GM23338 (cell line): ENCODE measurements around the gene NFIC. TPM values are rescaled to one million over a fixed set of nuclear protein-coding genes. Genes with fewer than 3 reads are reported as not detected.
"Not testable (repeated sequence)": the region's sequence is repeated elsewhere in the genome, so short reads cannot be mapped to it uniquely, and the experiment has no call there.

Experiments used
- ATAC-seq: fragments of 200-7000 bp; cut with Tn5 transposase; 3 replicates; pipeline ENCODE4 v1.9.1; 2020
- DNase-seq: peaks from one replicate; pipeline ENCODE4 v3.0.0-alpha.2; 2015; ENCODE audit warnings: low spot score
- H2AFZ ChIP-seq: fragments of 200-600 bp; sonication (generic); 2 replicates; pipeline ENCODE4 v1.8.0; 2016; ENCODE audit warnings: antibody characterized with exemption, mild to moderate bottlenecking, moderate library complexity
- H3F3A ChIP-seq: fragments of 200-600 bp; sonication (generic); replicated peaks from 2 replicates; pipeline ENCODE4 v1.8.0; 2017; ENCODE audit warnings: antibody characterized with exemption, mixed run types, low read depth
- H3K27ac ChIP-seq: fragments of 200-600 bp; sonication (generic); 2 replicates; pipeline ENCODE4 v1.6.1; 2016; ENCODE audit warnings: low read depth
- H3K27me3 ChIP-seq: fragments of 200-600 bp; sonication (generic); 2 replicates; pipeline ENCODE4 v1.8.0; 2016; ENCODE audit warnings: mild to moderate bottlenecking, mixed run types, moderate library complexity; ENCODE audit not compliant: insufficient read depth
- H3K36me3 ChIP-seq: fragments of 200-600 bp; sonication (generic); 2 replicates; pipeline ENCODE4 v1.8.0; 2016; ENCODE audit warnings: mild to moderate bottlenecking; ENCODE audit not compliant: insufficient read depth
- H3K4me1 ChIP-seq: fragments of 200-600 bp; sonication (generic); 2 replicates; pipeline ENCODE4 v1.8.0; 2016; ENCODE audit warnings: mild to moderate bottlenecking, moderate library complexity; ENCODE audit not compliant: insufficient read depth
- H3K4me2 ChIP-seq: fragments of 200-600 bp; sonication (generic); 2 replicates; pipeline ENCODE4 v1.7.1; 2017; ENCODE audit warnings: mixed run types
- H3K4me3 ChIP-seq: fragments of 200-600 bp; sonication (generic); 2 replicates; pipeline ENCODE4 v1.6.1; 2016; ENCODE audit warnings: mixed run types
- H3K79me2 ChIP-seq: fragments of 200-600 bp; sonication (generic); replicated peaks from 2 replicates; pipeline ENCODE4 v1.8.0; 2017; ENCODE audit warnings: mild to moderate bottlenecking; ENCODE audit not compliant: insufficient read depth
- H3K9me2 ChIP-seq: fragments of 200-600 bp; sonication (generic); 2 replicates; pipeline ENCODE4 v1.8.0; 2017; ENCODE audit not compliant: insufficient read depth
- H4K20me1 ChIP-seq: fragments of 200-600 bp; sonication (generic); replicated peaks from 2 replicates; pipeline ENCODE4 v1.8.0; 2017; ENCODE audit warnings: mild to moderate bottlenecking; ENCODE audit not compliant: insufficient read depth
- H3K27ac Mint-ChIP-seq: 2 replicates; pipeline ENCODE4 v1.8.0; 2020; ENCODE audit warnings: inconsistent platforms, mild to moderate bottlenecking, moderate library complexity, mixed read lengths
- H3K27me3 Mint-ChIP-seq: 3 replicates; pipeline ENCODE4 v1.8.0; 2022; ENCODE audit warnings: low read depth, mild to moderate bottlenecking, moderate library complexity, mixed read lengths, inconsistent platforms; ENCODE audit not compliant: insufficient read depth, poor library complexity
- H3K36me3 Mint-ChIP-seq: 3 replicates; pipeline ENCODE4 v1.8.0; 2021; ENCODE audit warnings: low read depth, mild to moderate bottlenecking, inconsistent platforms, moderate library complexity, mixed read lengths
- H3K4me1 Mint-ChIP-seq: 3 replicates; pipeline ENCODE4 v1.8.0; 2020; ENCODE audit warnings: mild to moderate bottlenecking, inconsistent platforms, mixed read lengths
- H3K4me3 Mint-ChIP-seq: 3 replicates; pipeline ENCODE4 v1.8.0; 2021; ENCODE audit warnings: moderate library complexity, mild to moderate bottlenecking, inconsistent platforms, mixed read lengths
- H3K9me3 Mint-ChIP-seq: 3 replicates; pipeline ENCODE4 v1.8.0; 2020; ENCODE audit warnings: moderate library complexity, mild to moderate bottlenecking, inconsistent platforms, mixed read lengths
- POLR2AphosphoS5 ChIP-seq: IDR thresholded peaks from 2 replicates; pipeline ENCODE4 v1.6.1; 2016; ENCODE audit warnings: antibody characterized with exemption, low read depth
- REST ChIP-seq: IDR thresholded peaks from one replicate; pipeline ENCODE4 v1.6.1; 2018; ENCODE audit warnings: antibody characterized with exemption; ENCODE audit not compliant: unreplicated experiment
- ZNF114 ChIP-seq: fragments of 250-450 bp; sonication (Bioruptor Pico); IDR thresholded peaks from 2 replicates; pipeline ENCODE4 v1.5.0; 2020; ENCODE audit warnings: mild to moderate bottlenecking, moderate library complexity
- ZNF331 ChIP-seq: fragments of 250-450 bp; sonication (Bioruptor Pico); IDR thresholded peaks from 2 replicates; pipeline ENCODE4 v1.5.0; 2020; ENCODE audit warnings: low read depth, mild to moderate bottlenecking, moderate library complexity
- polyA plus RNA-seq: library from polyadenylated mRNA; unstranded; fragments of >200 nt; fragmentation: Nextera tagmentation; extraction: Ambion mirVana; gene quantifications from 2 replicates; pipeline ENCODE4 v1.2.1, GENCODE V29; 2016
- total RNA-seq: library from RNA; depleted of rRNA; stranded (reverse); fragments of >200 nt; shearing (Covaris generic); gene quantifications from 2 replicates; pipeline ENCODE4 v1.2.3, GENCODE V29; 2014
- TF ChIP-seq, protein P1 (sequence below): fragments of 250-450 bp; sonication (Bioruptor Pico); IDR thresholded peaks from 2 replicates; pipeline ENCODE4 v1.5.0; 2020; ENCODE audit warnings: mild to moderate bottlenecking, moderate library complexity

NFIC gene
- total and polyA plus RNA-seq, 2 experiments from 2014 or later: 1.3 to 5.3 TPM

DNA sequence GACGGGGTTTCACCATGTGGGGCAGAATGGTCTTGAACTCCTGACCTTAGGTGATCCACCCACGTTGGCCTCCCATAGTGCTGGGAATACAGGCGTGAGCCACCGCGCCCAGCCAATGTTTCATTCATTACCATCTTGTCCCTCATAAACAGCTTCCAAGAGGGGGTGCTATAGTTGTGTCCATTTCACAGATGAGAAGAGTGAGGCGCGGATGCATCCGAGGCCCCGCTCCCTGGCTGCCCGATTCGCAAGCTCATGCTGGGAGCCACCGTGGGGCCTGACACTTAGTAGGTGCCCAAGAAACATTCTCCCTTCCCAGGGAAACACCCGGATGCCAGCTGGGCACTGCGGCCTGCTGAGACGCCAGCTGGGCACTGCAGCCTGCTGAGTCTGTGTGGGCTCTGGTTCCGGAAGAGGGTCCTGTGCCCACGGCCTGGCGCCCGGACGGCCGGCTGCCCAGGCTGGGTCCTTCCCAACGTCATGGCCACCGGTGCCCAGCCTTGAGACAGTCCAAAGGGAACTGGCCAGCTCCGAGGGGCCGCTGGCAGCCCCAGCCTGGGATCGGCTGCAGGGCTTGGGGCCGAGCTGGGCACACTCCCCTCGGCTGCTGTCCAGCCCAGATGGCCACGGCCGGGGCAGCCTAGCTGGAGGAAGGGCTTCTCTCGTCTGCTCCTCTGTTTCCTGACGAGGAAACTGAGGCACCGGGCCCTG, 54.7 kb downstream of the NFIC start (continued):
- TF ChIP-seq, protein P1, sequence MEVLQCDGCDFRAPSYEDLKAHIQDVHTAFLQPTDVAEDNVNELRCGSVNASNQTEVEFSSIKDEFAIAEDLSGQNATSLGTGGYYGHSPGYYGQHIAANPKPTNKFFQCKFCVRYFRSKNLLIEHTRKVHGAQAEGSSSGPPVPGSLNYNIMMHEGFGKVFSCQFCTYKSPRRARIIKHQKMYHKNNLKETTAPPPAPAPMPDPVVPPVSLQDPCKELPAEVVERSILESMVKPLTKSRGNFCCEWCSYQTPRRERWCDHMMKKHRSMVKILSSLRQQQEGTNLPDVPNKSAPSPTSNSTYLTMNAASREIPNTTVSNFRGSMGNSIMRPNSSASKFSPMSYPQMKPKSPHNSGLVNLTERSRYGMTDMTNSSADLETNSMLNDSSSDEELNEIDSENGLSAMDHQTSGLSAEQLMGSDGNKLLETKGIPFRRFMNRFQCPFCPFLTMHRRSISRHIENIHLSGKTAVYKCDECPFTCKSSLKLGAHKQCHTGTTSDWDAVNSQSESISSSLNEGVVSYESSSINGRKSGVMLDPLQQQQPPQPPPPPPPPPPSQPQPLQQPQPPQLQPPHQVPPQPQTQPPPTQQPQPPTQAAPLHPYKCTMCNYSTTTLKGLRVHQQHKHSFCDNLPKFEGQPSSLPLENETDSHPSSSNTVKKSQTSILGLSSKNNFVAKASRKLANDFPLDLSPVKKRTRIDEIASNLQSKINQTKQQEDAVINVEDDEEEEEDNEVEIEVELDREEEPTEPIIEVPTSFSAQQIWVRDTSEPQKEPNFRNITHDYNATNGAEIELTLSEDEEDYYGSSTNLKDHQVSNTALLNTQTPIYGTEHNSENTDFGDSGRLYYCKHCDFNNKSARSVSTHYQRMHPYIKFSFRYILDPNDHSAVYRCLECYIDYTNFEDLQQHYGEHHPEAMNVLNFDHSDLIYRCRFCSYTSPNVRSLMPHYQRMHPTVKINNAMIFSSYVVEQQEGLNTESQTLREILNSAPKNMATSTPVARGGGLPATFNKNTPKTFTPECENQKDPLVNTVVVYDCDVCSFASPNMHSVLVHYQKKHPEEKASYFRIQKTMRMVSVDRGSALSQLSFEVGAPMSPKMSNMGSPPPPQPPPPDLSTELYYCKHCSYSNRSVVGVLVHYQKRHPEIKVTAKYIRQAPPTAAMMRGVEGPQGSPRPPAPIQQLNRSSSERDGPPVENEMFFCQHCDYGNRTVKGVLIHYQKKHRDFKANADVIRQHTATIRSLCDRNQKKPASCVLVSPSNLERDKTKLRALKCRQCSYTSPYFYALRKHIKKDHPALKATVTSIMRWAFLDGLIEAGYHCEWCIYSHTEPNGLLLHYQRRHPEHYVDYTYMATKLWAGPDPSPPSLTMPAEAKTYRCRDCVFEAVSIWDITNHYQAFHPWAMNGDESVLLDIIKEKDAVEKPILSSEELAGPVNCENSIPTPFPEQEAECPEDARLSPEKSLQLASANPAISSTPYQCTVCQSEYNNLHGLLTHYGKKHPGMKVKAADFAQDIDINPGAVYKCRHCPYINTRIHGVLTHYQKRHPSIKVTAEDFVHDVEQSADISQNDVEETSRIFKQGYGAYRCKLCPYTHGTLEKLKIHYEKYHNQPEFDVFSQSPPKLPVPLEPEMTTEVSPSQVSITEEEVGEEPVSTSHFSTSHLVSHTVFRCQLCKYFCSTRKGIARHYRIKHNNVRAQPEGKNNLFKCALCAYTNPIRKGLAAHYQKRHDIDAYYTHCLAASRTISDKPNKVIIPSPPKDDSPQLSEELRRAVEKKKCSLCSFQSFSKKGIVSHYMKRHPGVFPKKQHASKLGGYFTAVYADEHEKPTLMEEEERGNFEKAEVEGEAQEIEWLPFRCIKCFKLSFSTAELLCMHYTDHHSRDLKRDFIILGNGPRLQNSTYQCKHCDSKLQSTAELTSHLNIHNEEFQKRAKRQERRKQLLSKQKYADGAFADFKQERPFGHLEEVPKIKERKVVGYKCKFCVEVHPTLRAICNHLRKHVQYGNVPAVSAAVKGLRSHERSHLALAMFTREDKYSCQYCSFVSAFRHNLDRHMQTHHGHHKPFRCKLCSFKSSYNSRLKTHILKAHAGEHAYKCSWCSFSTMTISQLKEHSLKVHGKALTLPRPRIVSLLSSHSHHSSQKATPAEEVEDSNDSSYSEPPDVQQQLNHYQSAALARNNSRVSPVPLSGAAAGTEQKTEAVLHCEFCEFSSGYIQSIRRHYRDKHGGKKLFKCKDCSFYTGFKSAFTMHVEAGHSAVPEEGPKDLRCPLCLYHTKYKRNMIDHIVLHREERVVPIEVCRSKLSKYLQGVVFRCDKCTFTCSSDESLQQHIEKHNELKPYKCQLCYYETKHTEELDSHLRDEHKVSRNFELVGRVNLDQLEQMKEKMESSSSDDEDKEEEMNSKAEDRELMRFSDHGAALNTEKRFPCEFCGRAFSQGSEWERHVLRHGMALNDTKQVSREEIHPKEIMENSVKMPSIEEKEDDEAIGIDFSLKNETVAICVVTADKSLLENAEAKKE (CRISPR knock-in tag): no peak

- H3K4me1 ChIP-seq, H4K20me1 ChIP-seq, H3K4me2 ChIP-seq, H3F3A ChIP-seq, H3K4me3 ChIP-seq, H3K27ac Mint-ChIP-seq, H3K4me3 Mint-ChIP-seq, H3K36me3 Mint-ChIP-seq, ATAC-seq, H3K79me2 ChIP-seq, H3K4me1 Mint-ChIP-seq, H2AFZ ChIP-seq, DNase-seq, H3K9me3 Mint-ChIP-seq, H3K27me3 ChIP-seq, H3K36me3 ChIP-seq, H3K9me2 ChIP-seq, H3K27ac ChIP-seq, H3K27me3 Mint-ChIP-seq: not testable (repeated sequence)
Observed at GRCh38 chr19:3421656-3422055, 55.3 kb downstream of the NFIC start.

DNA sequence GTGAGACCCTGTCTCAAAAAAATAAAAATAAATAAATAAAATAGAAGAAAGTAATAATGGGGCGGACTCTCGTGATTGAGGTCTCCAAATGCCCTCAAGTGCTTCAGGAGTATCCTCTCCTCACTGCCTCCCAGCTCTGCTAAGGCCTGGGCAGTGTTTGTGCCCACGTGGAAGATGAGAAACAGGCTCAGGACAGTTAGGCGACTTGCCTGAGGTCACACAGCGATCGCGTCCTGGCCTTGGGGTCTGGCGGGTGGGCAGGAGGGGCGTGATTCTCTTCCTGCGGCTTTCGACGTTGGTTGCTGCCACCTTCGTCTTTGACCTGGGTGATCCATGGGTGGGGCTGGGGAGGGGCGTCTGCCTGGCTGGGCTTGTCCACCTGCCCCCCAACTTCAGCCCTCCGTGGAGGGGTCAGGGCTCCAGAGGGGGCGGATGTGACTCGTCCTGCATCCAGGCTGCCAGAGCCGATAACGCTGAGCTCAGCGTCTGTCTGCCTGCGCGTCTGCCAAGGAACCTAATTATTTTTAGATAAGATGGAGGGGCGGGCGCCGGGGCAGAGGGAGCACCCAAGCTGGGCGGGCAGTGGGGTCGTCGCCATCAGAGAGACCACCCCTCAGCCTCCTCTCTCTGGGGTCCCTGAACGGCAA, 56.9 kb downstream of the NFIC start:
- no peaks in the 10 kb centered on the region for H3K36me3 ChIP-seq
- H3K9me2 ChIP-seq: no peaks in the 10 kb centered on the region
- H3K4me3 ChIP-seq: no peak overlapping the region
- no peaks in the 10 kb centered on the region for H3K9me3 Mint-ChIP-seq
- H3K27me3 Mint-ChIP-seq: peaks cover 3% of the 10 kb centered on the region
- ATAC-seq (no peak), DNase-seq (no peak)
- H4K20me1 ChIP-seq: no peaks in the 10 kb centered on the region
- no peaks in the 10 kb centered on the region for H3K27me3 ChIP-seq
- no peaks in the 10 kb centered on the region for H3F3A ChIP-seq
- H3K4me3 Mint-ChIP-seq: no peak overlapping the region
- no peaks in the 10 kb centered on the region for H3K36me3 Mint-ChIP-seq
- H3K4me1 ChIP-seq: no peaks in the 10 kb centered on the region
- no peak overlapping the region for H3K27ac ChIP-seq
- H3K4me2 ChIP-seq: no peak overlapping the region
- no peak overlapping the region for H2AFZ ChIP-seq
- H3K4me1 Mint-ChIP-seq: peaks cover 2% of the 10 kb centered on the region; the same call in 2 of the 3 replicates
- no peak overlapping the region for H3K27ac Mint-ChIP-seq
- H3K79me2 ChIP-seq: no peaks in the 10 kb centered on the region
- no peak for TF ChIP-seq REST
- no peak for TF ChIP-seq ZNF114 (CRISPR knock-in tag)
- TF ChIP-seq ZNF331: no peak
- no peak for TF ChIP-seq POLR2AphosphoS5
